ENCODE results near the gene DENND4B. TPM values are rescaled to one million over a fixed set of nuclear protein-coding genes. Genes with fewer than 3 reads are reported as not detected.

Gene DENND4B
- total and polyA plus RNA-seq, 8 donors: 41.3 to 106 (median 48.7) TPM

- TF ChIP-seq, protein P1, sequence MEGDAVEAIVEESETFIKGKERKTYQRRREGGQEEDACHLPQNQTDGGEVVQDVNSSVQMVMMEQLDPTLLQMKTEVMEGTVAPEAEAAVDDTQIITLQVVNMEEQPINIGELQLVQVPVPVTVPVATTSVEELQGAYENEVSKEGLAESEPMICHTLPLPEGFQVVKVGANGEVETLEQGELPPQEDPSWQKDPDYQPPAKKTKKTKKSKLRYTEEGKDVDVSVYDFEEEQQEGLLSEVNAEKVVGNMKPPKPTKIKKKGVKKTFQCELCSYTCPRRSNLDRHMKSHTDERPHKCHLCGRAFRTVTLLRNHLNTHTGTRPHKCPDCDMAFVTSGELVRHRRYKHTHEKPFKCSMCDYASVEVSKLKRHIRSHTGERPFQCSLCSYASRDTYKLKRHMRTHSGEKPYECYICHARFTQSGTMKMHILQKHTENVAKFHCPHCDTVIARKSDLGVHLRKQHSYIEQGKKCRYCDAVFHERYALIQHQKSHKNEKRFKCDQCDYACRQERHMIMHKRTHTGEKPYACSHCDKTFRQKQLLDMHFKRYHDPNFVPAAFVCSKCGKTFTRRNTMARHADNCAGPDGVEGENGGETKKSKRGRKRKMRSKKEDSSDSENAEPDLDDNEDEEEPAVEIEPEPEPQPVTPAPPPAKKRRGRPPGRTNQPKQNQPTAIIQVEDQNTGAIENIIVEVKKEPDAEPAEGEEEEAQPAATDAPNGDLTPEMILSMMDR (IDR thresholded peaks at IDR 0.05): no peak
- intact Hi-C loops (cut with DNase I): loop anchor here in 1 of 2 donors (10.0 kb wide), 1 partner anchor 120 kb away; no protein-coding TSS in a partner anchor
- peak in 3 of 4 donors; percentile 45 to 87 (median 81) for DNase-seq
These were observed 1.3 kb downstream of the DENND4B start for GRCh38 chr1:153945131-153945794.

GRCh38 chr1:153944827-153945117, 1.7 kb downstream of the DENND4B start:
- no peak for DNase-seq
- no peak for ATAC-seq
- Histone ChIP-seq H3K4me3 (peak overlapping the region; percentile 13 to 85), H3K4me1 (peaks cover 4 to 46% of the 10 kb centered on the region in 2 donors), H3K27ac (peak overlapping the region; percentile 97 to 99), H3K36me3 (peaks cover 0 to 69% of the 10 kb centered on the region in 2 donors), H3K27me3 (no peaks in the 10 kb centered on the region), H3K9me3 (no peaks in the 10 kb centered on the region)
- intact Hi-C loops (cut with DNase I): loop anchor here in 1 of 2 donors (10.0 kb wide), 1 partner anchor 120 kb away; no protein-coding TSS in a partner anchor
- TF ChIP-seq, protein P1 (IDR thresholded peaks at IDR 0.05): no peak

More at GRCh38 chr1:153945131-153945794, 1.3 kb downstream of the DENND4B start:
- Histone ChIP-seq H3K9me3 (no peaks in the 10 kb centered on the region), H3K4me3 (peak overlapping the region; percentile 85 to 96), H3K36me3 (peaks cover 0 to 69% of the 10 kb centered on the region in 2 donors), H3K27ac (peak overlapping the region; percentile 97 to 99), H3K27me3 (no peaks in the 10 kb centered on the region), H3K4me1 (peaks cover 4 to 43% of the 10 kb centered on the region in 2 donors)
- ATAC-seq: peak; percentile 45

GRCh38 chr1:153944005-153944826, 2.3 kb downstream of the DENND4B start:
- Histone ChIP-seq H3K36me3 (peaks cover 0 to 69% of the 10 kb centered on the region in 2 donors), H3K4me3 (peak overlapping the region; percentile 13 to 85), H3K9me3 (no peaks in the 10 kb centered on the region), H3K27me3 (no peaks in the 10 kb centered on the region), H3K4me1 (peaks cover 4 to 46% of the 10 kb centered on the region in 2 donors), H3K27ac (peak overlapping the region; percentile 97 to 99)
- ATAC-seq (no peak), DNase-seq (peak in 1 of 4 donors; percentile 84)
- intact Hi-C loops (cut with DNase I): loop anchor here in 1 of 2 donors (10.0 kb wide), 1 partner anchor 119 kb away; no protein-coding TSS in a partner anchor
- TF ChIP-seq, protein P1 (IDR thresholded peaks at IDR 0.05): no peak

DNA sequence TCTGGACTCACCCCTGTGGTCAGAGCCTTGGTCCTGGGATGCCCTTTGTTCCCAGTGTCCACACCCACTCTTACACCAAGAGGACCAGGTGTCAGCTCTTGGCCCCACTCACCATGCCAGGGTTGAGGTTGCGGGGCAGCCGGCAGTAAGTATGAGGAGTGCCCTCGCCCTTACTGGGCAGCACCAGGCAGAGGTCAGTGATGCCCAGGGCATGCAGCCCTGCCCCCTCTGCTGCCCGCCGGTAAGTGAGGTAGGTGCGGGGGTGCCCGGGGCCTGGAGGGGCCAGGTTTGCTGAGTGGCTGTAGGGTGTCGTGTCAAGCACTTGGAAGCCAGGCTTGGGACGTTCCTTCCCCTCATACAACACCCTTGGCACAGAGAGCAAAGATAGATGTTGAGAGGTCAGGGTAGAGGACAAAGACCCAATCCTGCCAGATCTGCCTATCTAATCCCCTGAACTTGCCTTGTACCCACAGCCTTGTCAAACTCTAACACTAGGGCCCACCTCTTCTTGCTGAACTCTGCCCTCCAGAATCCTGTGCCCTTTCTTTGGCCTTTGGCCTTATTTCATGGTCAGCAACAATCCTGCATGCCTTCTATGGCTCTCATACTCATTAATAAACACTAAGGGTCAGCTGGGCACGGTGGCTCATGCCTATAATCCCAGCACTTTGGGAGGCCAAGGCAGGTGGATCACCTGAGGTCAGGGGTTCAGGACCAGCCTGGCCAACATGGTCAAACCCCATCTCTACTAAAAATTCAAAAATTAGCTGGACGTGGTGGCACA, 3.6 kb downstream of the DENND4B start:
- Histone ChIP-seq H3K4me1 (peaks cover 4 to 46% of the 10 kb centered on the region in 2 donors), H3K36me3 (peaks cover 0 to 69% of the 10 kb centered on the region in 2 donors), H3K27me3 (no peaks in the 10 kb centered on the region), H3K9me3 (no peaks in the 10 kb centered on the region), H3K27ac (no peak overlapping the region), H3K4me3 (no peak overlapping the region)
- DNase-seq: peak in 1 of 4 donors; percentile 28
- ATAC-seq: no peak
- TF ChIP-seq, protein P1 (IDR thresholded peaks at IDR 0.05): no peak
- intact Hi-C loops (cut with DNase I): loop anchor here in 1 of 2 donors (10.0 kb wide), 1 partner anchor 118 kb away; no protein-coding TSS in a partner anchor

Data from left lung (tissue), 10 donors.